Renal pelvis (tissue), 4 donors: ENCODE measurements around the gene CUL3. TPM values are rescaled to one million over a fixed set of nuclear protein-coding genes. Genes with fewer than 3 reads are reported as not detected.
"Not testable (repeated sequence)": the region's sequence is repeated elsewhere in the genome, so short reads cannot be mapped to it uniquely, and the experiment has no call there.

Source experiments
- DNase-seq: peaks from one replicate; pipeline ENCODE4 v3.0.0-alpha.2; 2013
- polyA plus RNA-seq, 3 donors: library from polyadenylated mRNA; unstranded; fragments of 120-200 nt; gene quantifications; one replicate each; pipeline ENCODE4 v1.2.1, GENCODE V29; 2013; ENCODE audit not compliant: insufficient read length in 3 of 3

The CUL3 gene
- polyA plus RNA-seq, 3 donors = 102 to 113 (median 111) TPM

DNA sequence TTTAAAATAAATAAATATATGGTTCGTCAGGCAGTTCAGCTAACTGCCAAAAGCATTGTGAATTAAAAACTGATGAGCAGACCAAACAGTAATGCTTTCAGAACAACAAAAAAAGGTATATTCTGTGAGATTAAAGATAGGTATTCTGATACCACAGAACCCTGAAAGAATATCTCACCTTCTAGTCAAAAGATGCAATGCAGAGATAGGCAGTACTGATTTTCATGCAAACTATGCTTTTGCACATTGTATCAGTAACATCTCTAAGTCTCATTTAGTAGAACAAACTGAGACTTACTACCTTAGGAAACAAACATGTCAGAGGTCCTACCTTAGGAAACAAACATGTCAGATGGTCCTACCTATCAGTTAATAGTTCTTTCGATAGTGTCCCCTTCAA, 32.4 kb downstream of the CUL3 start:
- no peak for DNase-seq

DNA sequence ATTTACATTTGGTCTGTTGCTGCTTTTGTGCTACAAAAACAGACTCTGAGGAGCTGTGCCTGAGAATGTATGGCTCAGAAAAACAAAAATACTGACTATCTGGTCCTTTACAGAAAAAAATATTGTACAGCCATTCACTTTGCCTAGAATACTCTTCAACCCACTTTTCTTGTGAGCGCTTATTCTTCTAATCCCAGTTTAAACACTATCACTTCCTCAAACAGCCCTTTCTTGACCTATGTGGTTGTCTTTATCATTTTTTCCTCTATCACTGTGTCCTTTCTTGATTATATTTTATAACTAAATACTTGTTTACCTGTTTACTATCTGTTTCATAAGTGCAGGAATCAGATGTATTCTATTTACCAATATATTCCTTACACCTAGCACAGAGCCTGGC, 33.5 kb downstream of the CUL3 start:
- DNase-seq = no peak

DNA sequence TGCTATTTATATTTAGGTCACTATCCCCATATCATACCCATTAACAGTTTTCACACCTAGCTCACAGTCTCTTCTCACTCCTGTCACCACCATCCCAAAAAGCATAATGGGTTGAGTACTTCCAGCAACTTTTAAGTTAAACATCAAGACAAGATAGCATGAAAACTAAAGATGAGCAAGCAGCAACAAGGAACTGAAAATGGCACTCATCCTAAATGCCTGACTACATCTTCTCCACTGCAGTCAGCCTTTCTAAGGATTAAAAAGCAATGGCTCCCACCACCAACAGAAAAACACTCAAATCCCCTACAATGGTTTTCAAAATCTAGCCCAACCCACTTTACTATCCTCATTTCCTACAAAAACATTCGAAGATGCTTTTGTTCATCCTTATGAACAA, 38.2 kb downstream of the CUL3 start:
- DNase-seq = no peak

DNA sequence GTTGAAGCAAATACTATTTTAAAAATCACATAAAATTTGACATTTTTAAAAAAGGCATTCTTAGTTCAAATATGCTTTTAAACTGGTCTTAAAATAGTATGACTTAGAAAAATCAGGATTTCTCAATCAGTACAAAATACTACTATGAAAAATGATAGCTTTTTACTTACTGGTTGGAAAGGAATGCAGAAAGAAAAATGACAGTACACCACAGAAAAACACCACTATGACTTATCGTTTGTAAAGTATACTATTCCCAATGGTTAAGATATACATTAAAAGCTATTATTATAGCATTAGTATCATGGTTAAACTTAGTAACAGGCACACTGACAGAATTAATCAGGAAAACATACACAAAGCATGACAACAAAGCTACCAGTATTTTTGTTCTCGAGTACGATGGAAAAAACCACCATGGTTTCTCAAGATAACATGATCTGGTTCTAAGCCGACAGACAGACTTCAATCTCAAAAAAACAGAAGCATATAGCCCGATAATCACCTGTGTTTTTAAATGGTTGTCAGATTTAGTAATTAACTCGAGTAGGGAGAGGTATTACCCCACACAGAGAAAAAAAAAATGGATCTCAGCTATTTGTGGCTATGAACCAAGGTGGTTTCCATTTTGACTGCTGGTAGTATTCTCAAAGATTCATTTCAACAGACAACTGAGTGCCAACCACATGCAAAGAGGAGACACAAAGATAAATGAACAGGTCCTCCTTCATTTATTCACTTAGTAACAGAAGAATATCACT, 39.1 kb downstream of the CUL3 start:
- DNase-seq = no peak

DNA sequence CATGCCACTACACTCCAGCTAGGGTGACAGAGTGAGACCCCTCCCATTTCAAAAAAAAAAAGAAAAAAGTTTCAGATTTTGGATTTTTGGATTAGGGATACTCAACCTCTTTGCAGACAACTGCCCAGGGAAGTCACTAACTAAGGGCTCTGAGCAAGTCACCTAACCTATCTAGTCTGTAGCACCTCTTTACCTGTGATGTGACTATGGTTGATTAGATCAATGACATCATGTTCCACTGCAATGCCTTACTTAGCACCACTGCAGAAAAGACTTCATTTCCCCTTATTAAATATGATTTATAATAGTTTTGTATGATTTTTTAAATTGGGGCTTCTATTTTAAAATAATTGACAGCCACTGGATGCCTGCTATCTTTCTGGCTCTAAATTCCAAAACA, 41.2 kb downstream of the CUL3 start:
- no peak for DNase-seq

DNA sequence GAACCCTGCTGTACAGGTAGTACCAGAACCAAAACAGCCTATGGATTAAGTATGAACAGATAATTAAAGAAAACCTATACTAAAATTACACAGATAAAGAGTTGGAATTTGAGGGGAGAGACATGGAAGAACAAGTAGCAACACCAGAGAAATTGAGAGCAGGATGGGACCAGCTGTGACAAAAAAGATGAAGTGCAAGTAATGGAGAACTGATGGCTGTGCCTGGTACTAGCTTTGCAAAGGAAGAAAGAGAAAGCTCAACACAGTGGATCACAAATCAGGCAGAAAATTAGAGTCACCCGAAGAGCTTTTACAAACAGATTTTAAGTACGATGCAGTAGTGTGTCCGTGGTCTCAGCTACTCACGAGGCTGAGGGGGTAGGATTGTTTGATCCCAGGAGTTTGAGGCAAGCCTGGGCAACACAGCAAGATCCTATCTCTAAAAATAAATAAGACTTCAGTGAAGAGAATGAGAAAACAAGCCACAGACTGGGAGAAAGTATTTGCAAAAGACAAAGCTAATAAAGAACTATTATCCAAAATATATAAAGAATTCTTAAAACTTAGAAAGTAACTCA, 46.5 kb downstream of the CUL3 start:
- no peak for DNase-seq

DNA sequence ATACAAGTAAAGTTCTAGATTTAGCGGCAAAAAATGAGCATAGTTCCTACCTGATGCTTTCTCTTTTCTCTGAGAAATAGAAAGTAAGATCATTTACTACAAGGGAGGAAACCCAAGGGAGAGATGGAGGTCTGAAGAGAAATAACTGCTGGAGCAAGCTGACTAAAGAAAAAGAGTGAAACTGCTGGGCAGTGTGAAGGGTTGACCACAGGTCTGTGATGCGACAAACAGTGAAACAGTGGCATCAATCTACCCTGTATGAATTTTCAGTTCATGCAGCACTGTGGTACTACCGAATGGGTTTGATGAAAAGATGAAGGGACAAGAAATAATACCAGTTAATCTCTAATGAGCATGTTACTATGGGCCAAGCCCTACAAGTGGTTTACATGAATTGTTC, 52.2 kb downstream of the CUL3 start:
- DNase-seq = no peak

DNA sequence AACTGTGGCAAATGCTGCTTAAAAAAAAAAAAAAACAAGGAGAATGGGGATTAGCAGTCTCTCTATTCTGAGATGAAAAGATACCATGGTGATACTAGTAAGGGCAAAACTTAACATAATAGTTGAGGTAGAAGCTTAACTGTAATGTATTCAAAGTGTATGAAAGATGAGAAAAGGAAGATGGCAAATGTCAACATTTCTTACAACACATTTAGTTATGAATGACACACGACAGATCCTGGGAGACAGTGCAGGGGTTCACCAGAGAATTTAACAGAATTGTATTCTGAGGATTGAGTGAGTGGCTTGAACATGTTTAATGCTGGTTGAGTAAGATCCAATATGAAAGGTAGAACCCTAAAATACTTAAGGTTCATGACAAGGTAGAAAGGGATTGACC, 52.7 kb downstream of the CUL3 start:
- no peak for DNase-seq

DNA sequence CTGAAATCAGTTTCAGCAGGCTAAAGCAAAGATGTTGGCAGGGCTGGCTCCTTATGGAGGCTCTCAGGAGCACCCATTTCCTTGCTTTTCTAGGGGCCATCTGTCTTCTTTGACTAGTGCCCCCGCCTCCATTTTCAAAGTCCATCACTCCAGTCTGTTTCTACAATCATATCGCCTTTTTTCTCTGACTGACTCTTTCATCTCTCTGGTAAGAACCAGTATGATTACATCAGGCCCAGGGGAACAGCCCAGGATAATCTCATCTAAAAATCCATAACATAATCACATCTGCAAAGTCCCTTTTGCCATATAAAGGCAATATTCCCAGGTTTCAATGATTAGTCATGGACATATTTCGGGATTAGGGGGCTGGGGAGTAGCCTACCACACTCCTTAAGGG, 57.0 kb downstream of the CUL3 start:
- no peak for DNase-seq

DNA sequence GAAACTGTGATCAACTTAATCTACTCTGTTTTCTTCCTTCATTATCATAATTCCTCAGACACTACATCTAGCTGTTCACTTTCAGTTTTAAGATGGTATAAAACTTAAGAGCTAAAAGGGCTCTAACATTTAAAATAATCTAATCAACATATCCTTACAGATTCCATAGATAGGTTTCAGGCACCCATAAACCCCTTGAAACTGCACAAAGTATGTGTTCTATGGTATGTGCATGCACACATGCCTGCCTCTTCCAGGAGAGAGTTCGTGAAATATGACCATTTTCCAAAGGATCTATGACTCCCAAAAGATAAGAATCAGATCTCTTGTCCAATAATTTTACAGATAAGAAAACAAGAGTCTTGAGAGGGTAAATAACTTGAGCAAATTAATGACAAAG, 59.4 kb downstream of the CUL3 start:
- DNase-seq = no peak

DNA sequence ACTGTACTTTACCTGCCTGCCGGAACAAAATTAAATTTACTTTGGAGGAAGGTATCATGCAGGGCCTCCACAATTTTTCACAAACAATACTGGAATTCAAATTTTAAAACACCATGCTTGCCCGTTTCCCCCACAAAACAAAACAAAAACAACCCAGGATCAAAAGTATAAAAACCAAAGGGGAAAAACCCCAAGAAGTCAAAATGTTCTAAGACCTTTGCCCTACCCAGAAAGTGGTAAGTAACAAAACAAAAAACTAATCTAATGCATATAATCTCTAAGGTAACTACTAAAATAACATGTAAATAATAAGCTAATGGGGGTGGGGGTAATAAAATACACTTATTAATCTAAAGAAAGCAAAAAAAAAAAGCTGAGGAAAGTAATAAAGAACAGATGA, 60.5 kb downstream of the CUL3 start:
- DNase-seq = no peak

DNA sequence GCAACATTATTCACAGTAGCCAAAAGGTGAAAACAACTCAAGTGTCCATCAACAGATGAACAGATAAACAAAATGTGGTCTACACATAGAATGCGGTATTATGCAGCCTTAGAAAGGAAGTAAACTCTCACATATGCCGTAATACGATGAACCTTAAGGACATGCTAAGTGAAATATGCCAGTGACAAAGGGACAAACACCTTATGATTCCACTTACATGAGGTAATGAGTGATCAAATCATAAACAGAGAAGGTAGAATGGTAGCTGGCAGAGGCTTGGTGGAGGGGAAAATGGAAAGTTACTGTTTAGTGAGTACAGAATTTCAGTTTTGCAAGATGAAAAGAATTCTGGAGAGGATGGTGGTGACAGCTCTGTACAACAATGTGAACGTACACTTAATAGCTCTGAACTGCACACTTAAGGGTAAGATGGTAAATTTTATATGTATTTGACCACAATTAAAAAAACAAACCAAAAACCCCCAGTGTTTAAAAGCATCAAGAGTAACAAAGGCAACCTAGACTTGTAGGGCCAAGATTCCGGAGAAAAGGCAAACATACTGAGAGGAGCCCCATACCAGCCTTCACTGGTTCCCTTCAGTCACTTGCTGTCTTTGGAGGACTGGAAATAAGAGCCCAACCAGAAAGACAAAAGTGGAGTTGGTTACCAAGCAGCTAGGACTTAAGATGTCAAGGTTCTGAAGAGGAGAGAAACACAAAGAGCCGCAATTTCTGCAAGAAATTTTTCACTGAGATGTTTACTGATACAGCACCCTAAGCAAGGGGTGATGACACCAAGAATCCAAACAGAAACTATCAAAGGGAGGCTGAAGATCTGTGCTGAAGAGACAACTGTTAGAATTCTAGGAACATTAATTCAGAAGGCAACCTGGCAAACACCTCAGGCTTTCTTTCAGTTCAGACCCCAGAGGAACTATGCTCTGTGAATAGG, 61.3 kb downstream of the CUL3 start:
- DNase-seq = no peak

DNA sequence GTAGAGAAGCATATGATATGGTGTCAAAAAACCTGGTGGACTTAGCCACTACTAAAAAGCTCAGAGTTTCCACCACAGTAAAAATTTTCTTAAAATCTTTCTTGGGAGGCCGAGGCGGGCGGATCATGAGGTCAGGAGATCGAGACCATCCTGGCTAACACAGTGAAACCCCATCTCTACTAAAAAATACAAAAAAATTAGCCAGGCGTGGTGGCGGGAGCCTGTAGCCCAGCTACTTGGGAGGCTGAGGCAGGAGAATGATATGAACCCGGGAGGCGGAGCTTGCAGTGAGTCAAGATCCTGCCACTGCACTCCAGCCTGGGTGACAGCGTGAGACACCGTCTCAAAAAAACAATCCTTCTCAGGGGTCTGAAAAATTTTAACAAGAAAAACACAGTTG, 62.7 kb downstream of the CUL3 start:
- not testable (repeated sequence) for DNase-seq

DNA sequence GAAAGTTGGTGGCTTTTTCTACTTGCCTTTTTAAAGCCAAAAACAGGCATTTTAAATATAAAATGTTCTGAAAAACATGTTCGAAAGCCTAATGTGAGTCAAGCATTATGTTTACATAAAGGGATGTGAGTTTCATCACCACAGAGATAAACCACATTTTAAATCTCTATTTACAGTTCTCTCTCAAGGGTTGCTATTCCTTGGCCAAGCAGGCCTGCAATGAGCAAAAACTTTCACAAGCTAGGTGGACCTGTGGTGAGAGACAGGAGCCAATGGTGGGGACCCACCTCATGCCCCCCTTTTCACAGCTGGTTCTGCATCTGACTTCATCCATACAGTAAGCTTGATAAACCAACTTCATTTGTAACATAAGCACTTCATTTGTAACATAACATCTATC, 65.1 kb downstream of the CUL3 start:
- no peak for DNase-seq

DNA sequence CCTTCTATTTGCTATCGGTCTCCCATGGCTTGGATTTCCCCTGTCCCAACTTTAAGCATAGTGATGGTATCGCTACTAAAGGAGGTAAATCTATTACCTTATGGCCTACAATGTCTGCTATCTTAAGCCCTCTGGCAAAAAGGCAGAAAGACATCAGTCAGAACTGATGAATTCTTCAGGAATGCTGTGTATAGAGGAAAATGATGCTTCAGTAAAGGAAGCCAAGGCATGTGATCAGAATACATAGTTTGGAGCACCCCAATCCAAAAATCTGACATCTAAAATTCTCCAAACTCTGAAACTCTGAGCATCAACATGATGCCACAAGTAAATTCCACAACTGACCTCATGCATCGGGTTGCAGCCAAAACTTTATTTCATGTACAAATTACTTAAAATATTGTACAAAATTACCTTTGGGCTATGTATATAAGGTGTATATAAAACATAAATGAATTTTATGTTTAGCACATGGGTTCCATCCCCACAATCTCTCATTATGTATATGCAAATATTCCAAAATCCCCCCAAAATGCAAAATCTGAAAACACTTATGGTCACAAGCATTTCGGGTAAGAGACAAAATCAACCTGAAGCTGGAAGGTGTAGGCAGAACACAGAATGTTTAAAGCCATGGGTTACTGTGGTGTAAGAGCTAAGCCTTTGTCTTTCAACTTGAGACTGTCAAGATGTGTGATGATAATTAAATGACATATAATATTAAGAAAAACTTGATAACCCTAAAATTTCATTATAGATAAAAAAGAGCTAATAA, 66.2 kb downstream of the CUL3 start:
- no peak for DNase-seq

DNA sequence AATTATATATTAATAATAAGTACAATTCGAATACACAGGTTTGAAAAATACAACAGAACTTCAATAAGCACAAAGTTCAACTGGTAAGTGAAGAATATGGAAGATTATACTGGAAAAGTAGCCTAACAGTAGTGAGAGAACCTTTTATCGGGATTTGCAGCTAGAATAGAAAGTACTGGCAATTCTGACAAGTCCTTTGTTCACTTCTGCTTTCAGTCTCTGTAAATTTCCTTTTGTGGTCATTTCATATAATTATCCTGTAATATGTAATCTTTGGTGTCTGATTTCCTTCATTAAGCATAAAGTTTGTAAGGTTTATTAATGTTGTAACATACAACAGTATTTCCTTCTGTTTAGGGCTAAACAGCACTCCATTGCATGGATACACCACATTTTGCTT, 67.2 kb downstream of the CUL3 start:
- no peak for DNase-seq

DNA sequence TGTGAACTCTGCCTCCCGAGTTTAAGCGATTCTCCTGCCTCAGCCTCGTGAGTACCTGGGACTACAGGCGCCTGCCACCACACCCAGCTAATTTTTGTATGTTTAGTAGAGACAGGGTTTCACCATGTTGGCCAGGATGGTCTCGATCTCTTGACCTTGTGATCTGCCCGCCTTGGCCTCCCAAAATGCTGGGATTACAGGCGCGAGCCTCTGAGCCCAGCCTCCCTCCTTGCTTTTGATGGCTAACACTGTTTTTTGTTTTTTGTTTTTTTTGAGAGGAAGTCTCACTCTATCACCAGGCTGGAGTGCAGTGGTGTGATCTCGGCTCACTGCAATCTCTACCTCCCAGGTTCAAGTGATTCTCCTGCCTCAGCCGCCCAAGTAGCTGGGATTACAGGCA, 68.8 kb downstream of the CUL3 start:
- DNase-seq = not testable (repeated sequence)

DNA sequence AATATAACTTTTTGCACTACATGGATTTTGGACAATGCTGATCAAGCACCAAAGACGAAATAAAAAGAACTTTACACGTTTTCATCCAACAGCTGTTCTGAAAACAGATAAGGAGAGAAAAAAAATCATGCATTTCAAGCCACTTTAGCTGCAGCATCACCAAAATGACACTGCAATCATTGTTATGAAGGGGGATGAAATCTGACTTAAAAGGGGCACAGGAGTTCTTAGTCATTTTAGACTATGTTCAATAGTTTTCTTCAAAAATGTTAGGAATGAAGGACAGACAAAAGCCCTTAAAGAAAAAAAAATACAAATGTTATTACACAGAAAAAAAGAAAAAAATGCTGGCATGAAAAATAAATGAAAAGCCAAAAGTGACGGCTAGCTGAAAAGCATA, 71.2 kb downstream of the CUL3 start:
- DNase-seq = no peak

DNA sequence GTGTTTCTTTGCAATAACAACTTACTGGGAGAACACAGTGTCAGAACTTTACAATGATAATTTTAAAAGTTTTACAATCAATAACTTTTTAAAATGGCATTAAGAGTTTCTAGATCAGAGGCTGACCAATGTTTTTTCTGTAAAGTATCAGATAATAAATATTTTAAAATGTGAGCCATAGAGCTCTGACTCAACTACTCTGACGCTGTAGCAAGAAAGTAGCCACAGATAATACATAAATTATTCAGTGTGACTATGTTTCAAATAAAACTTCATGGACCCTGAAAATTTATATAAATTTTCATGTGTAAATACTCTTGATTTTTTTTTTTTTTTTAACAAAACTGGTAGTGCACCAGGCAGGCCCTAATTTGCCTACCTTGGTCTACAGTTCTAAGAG, 77.4 kb downstream of the CUL3 start:
- no peak for DNase-seq

DNA sequence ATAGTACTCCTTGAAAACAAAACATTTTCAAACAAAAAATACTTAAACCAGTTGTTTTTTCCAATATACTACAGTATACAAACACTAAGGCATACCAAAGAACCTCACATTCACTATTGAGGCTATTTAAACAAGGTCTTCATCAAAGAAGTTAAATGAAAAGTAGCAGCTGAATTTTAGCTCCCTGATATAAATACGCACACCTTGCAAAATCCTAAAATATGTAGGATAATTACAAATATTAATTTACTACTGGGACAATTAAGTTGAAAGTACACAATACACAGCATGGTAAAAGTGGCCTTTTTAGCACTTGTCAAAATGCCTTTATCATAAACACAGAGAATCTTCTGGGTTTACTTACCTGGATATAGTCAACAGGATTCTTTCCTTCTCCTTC, 78.7 kb downstream of the CUL3 start:
- DNase-seq = no peak

DNA sequence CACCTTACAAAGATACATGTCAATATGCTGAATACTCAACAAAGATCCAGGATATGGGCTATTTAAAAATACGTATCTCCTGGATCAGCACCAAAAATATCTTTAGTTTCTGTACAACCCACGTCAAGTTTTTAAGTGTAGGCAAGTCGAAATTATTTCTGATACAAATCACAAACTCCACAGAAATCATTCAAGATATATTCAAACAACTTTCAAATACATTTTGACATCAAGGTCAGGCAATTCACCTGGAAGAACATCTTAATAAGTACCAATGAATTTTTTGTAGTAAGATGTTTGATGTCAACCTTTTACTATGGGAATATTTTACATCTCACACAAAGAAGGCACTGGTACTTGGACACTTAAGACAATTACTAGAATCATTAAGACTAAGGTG, 86.2 kb downstream of the CUL3 start:
- no peak for DNase-seq

DNA sequence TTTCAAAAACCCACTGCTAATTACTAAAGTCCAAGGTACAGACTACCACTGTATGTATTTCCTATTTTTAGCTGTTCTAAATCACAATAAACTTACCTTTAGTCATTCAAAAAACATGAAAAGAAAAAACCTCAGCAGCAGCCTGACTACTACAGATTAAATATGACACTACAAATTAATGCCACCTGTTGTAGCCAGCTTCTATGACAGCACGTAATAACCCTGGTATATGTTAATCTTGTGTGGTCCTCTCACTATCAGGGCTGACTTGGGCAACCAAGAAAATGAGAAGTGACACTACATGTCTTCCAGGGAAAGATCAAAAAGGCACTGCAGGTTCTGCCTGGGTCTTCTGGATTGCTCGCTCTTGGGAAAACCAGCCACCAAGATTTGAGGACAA, 92.6 kb downstream of the CUL3 start:
- no peak for DNase-seq
